Coronary artery (tissue), 2 donors: Measurements from ENCODE around the gene ANKRD18B.
A peak's percentile ranks its signal among the peaks of the same experiment; 100 is the strongest.
"Not testable (repeated sequence)": the region's sequence is repeated elsewhere in the genome, so short reads cannot be mapped to it uniquely, and the experiment has no call there.

Experiments used
- DNase-seq: peaks from one replicate; pipeline ENCODE4 v3.0.0-alpha.2; 2017; ENCODE audit warnings: low spot score
- H3K27ac ChIP-seq, 2 donors: fragments of 200-600 bp; sonication (generic); one replicate each; pipeline ENCODE4 v1.5.1; 2016 to 2019
- H3K4me3 ChIP-seq: fragments of 200-600 bp; sonication (generic); 2 replicates; pipeline ENCODE4 v1.5.1; 2016; ENCODE audit warnings: mild to moderate bottlenecking, moderate library complexity
- TF ChIP-seq, protein P1 (sequence below): fragments of 200-600 bp; sonication (generic); IDR thresholded peaks from one replicate; pipeline ENCODE4 v1.5.1; 2019; ENCODE audit warnings: antibody characterized with exemption

Gene ANKRD18B

DNA sequence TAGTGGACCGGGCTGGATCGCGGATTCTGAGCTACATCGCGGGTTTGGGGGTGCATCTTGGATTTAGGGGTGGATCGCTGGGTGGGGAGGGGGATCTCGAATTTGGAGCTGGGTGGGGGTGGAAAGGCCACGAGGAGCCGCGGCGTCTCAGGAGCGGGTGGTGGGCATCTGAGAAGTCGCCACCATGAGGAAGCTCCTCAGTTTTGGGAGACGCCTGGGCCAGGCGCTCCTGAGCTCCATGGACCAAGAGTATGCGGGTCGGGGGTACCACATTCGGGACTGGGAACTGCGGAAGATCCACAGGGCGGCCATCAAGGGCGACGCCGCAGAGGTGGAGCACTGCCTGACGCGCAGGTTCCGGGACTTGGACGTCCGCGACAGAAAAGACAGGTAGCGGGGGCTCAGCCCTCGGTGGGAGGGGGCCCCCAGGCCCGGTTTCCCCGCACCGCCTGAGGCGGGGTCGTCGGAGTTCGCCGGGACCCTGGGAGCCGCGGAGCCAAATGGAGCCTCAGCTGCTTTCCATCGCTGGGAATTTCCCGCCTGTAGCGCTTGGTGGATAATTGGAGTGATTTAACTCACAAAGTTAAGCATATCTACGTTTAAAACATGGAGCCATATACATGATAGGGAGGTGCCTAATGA, 376 bp downstream of the ANKRD18B start:
- TF ChIP-seq, protein P1, sequence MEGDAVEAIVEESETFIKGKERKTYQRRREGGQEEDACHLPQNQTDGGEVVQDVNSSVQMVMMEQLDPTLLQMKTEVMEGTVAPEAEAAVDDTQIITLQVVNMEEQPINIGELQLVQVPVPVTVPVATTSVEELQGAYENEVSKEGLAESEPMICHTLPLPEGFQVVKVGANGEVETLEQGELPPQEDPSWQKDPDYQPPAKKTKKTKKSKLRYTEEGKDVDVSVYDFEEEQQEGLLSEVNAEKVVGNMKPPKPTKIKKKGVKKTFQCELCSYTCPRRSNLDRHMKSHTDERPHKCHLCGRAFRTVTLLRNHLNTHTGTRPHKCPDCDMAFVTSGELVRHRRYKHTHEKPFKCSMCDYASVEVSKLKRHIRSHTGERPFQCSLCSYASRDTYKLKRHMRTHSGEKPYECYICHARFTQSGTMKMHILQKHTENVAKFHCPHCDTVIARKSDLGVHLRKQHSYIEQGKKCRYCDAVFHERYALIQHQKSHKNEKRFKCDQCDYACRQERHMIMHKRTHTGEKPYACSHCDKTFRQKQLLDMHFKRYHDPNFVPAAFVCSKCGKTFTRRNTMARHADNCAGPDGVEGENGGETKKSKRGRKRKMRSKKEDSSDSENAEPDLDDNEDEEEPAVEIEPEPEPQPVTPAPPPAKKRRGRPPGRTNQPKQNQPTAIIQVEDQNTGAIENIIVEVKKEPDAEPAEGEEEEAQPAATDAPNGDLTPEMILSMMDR, result no peak
- DNase-seq, result no peak
- no peak overlapping the region for H3K27ac ChIP-seq
- peak overlapping the region; percentile 64 for H3K4me3 ChIP-seq

DNA sequence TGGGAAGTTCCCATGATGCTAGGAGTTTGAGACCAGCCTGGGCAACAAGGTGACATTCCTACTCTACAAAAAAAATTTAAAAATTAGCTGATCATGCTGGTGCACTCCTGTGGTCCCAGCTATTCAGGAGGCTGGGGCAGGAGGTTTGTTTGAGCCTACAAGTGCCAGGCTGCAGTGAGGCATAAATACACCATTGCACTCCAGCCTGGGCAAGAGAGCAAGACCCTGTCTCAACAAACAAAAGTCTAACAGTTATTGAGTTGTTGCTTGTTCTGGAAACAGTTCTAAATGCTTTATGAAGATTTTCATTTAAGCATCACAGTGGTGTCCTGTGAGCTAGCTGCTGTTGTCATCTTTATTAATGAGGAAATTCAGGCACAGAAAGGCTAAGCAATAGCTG, 4.0 kb downstream of the ANKRD18B start:
- DNase-seq, result not testable (repeated sequence)

DNA sequence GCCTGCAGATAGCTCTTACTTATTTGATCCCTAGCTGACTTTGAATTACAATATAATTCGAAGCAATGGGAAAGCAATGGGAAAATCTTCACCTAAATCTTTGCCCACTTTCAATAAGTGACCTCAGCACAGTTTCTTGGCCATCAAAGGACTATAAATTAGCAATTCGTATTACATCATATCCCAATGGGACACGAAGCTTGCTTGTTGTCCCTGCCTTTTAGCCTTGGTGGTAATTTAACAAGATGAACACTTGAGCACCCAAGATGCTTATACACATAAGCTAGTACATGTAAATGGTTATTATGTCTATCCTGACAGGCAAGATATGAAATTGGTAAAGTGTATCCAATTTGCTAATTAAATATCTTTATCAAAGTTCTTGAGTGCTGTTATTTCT, 9.9 kb downstream of the ANKRD18B start:
- not testable (repeated sequence) for DNase-seq, H3K4me3 ChIP-seq, H3K27ac ChIP-seq

More for the DNA sequence above, 4.0 kb downstream of the ANKRD18B start:
- H3K27ac ChIP-seq, H3K4me3 ChIP-seq: not testable (repeated sequence)

DNA sequence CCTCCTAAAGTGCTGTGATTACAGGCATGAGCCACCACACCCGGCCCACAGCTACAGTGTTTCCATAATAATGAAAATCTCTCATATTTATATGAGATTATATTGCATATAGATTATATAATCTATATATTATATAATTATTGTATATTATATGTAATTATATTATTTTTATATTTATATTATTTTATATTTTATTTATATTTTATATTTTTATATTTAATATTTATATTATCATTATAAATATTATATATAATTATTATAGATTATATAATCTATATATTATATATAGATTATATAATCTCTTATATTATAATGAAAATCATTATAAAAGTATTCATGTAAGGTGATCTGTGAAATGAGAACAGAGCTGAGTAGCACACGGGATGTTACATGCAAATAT, 11.5 kb downstream of the ANKRD18B start:
- DNase-seq, result no peak
- H3K27ac ChIP-seq, result no peak overlapping the region
- TF ChIP-seq, protein P1, result no peak
- H3K4me3 ChIP-seq, result no peak overlapping the region

DNA sequence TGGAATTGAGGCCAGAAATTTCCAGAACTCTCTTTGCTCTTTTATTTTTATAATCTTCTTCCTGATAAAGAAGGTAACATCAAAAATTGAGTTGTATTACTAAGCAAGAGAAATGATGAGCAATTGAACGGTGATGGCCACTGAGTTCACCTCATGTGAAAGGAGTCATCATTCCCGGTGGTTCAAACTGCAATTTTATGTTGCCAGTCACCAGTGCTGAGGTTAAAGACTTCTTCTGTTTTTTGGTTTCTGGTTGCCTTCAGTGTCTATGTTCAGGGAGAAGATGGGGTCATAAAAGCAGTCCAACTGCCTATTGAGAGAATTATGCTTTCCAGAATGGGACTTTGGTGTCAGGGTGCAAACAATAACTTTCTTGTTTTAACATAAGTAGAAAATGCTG, 19.4 kb downstream of the ANKRD18B start:
- H3K4me3 ChIP-seq, H3K27ac ChIP-seq, DNase-seq: not testable (repeated sequence)

DNA sequence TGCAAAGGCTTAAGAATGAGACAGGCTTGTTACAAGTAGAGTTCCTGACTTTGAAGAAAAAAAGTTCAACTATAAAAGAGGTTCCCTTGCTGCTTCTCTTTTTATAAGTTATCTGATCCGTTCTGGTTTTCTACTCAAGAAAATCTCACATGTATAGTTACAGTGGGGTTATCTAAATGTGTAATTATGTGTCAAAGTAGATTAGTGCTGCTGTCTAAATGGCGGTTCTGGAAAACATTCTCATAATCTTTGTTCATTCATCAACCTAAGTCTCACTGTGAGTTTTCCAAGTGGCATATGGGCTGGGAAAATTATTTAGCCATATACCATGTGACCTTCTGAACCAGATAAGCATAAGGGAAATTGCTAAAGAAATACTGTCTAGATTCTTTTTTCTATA, 21.7 kb downstream of the ANKRD18B start:
- DNase-seq, result not testable (repeated sequence)

DNA sequence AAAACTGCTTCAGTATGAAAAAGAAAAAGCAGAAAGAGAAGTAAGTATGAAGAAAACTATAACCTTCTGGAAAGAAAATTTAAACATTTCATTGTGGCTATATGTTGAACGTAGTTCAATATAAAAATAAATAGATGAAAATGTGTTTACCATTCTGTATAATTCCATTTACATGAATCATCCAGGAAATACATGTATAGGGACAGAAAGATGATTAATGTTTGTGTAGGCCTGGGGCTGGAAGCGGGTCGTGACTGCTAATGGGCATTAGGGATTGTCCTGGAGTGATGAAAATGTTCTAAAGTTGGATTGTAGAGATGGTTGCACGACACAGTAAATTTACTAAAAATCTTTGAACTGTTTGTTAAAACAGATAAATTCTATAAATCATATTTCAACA, 24.8 kb downstream of the ANKRD18B start:
- DNase-seq, H3K4me3 ChIP-seq, H3K27ac ChIP-seq: not testable (repeated sequence)

More for the DNA sequence above, 21.7 kb downstream of the ANKRD18B start:
- H3K4me3 ChIP-seq, H3K27ac ChIP-seq: not testable (repeated sequence)

DNA sequence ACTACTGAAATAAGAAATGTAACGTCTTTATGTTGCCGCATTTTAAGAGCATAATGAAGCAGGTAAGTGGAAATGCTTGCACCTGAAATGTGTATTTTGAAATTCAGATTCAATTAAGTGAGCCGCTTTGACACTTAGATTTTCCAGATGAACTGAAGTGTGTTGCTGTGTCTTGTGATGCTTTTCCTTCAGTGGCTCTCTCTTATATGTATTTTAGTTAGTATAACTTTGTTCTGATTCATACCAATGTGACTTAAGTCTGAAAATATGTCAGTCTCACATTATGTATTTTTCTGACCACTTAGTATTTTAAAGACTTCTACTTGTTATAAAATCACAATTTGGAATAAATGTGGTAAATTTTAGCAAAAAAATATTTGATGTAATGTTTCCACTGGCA, 25.4 kb downstream of the ANKRD18B start:
- not testable (repeated sequence) for H3K4me3 ChIP-seq, DNase-seq, H3K27ac ChIP-seq

DNA sequence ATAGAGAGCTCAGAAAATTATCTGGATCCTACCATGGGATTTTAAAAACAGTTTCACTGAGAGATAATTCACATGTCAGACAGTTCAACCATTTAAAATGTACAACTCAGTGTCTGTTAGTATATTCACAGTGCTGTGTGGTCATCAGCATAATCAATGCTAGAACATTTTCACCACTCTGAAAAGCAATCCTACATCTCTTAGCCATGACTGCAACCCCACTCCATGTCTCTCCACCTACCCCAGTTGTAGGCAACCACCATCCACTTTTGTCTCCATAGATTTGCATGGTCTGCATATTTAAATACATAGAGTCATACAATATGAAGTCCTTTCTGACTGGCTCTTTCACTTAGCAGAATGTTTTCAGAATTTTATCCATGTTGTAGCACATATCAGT, 27.1 kb downstream of the ANKRD18B start:
- H3K4me3 ChIP-seq, DNase-seq, H3K27ac ChIP-seq: not testable (repeated sequence)

DNA sequence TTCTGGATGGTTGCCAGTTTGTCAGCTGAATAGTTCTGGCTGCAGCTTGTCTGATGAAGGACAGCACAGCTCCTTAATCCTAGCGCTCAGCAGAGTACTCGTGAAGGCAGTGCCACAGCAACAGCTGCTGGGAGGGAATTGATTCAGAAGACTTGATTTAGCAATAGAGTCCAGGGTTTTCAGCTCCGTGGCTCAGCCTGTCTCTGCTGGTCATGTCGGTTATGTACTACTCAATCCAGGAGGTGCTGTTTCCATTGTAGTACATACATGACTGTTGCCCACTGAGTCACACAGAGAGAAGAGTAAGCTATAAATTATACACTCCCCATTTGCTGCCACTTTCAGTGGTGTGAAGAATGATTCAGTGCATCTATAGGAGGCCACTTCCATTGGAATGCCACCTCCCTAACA, 28.3 kb downstream of the ANKRD18B start:
- DNase-seq, H3K27ac ChIP-seq, H3K4me3 ChIP-seq: not testable (repeated sequence)

DNA sequence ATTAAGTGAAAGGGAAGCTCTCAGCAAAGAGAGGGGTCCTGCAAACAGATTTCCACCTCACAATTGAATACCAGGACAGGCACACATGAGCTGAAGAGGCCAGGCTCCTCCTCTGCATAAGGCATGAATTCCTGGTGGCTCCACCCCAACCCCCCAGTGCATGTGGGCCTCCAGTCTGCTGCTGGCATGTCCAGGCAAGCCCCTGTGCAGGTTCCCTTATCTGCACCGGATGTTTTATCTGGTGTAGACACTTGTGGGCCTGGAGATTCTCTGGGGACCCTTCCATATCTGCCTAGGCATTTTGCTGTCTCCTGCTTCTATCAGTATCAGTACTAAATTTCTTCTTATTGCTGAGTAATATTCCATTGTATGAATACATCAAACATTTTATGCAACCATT, 36.2 kb downstream of the ANKRD18B start:
- DNase-seq, H3K27ac ChIP-seq, H3K4me3 ChIP-seq: not testable (repeated sequence)

DNA sequence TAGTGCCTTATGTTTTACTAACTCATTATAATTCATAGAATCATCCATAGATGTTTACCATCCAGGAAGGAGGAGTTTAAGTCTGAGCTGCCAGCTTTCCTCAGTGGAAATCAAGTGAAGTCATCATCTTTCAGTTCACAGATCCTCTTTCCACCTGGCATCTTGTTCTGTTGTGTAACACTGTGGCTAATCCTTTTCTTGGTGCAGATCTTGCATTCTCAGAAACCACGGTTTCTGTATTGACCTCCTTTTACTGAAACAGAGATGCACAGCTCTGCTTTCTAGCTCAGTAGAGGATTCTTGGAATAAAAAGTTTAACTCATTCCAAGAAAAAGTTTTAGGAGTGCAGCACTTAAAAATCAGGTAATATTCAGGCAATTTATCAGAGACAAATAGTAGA, 38.1 kb downstream of the ANKRD18B start:
- not testable (repeated sequence) for H3K27ac ChIP-seq, DNase-seq, H3K4me3 ChIP-seq

DNA sequence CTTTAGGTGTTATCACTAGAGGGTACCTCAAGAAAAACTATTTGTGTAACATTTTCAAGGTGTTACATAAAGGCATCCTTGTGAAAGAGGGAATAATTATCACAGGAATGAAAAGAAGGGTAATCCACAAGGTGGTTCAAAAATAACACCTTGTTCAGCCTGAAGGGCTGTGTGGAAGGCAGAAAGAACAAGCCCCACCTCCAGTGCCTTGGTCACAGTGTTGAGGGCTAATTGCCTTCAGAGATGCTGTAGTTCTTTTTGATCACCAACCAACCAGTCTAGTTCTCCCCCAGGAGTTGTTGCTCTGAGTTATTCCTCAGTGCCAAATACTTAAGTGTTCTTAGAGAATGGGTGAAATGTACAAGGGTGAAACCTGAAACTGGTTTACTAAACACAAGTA, 43.7 kb downstream of the ANKRD18B start:
- not testable (repeated sequence) for H3K4me3 ChIP-seq, DNase-seq, H3K27ac ChIP-seq

DNA sequence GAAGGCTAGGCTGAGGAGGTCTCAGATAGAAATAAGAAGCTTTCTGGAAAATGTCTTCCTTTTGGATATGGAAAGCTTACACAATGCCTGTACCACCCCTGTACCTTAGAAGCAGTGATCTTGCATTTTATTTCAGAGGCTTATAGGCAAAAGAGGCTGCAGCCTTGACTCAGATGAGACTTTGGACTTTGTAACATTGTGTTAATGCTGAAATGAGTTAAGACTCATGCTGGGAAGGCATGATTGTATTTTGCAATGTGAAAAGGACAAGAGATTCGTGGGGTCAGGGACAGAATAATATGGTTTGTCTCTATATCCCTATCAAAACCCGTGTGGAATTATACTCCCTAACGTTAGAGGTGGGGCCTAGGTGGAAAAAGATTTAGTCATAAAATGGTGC, 53.7 kb downstream of the ANKRD18B start:
- not testable (repeated sequence) for DNase-seq, H3K4me3 ChIP-seq, H3K27ac ChIP-seq

DNA sequence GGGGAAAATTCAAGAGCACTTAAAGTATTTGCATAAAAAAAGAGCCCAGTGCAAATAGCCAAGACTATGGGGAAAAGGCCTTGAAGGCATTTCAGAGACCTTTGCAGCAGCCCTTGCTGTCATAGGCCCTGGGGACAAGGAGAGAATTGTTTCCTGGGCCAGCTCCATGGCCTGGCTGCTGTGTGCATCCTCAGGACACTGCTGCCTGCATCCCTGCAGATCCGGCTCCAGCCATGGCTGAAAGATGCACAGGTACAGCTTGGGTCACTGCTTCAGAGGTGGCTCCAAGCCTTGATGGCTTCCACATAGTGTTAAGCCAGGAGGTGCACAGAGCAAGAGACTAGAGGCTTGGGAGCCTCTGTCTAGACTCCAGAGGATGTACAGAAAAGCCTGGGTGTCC, 55.9 kb downstream of the ANKRD18B start:
- H3K4me3 ChIP-seq, H3K27ac ChIP-seq, DNase-seq: not testable (repeated sequence)

DNA sequence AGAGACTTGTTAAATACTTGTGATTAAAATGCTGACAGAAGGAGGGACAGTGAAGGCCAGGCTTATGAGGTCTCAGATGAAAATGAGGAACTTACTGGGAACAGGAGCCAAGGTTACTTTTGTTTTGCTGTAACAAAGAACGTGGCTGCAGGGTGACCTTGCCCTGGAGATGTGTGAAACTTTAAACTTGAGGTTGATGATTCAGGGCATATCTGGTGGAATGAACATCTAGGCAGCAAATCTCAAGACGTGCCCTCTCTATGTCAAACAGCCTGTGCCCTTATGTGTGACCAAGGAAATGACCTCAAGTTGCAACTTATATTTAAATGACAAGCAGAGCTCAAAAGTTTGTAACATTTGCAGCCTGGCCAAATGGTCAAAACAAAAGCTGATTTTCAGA, 58.6 kb downstream of the ANKRD18B start:
- H3K27ac ChIP-seq, DNase-seq, H3K4me3 ChIP-seq: not testable (repeated sequence)

DNA sequence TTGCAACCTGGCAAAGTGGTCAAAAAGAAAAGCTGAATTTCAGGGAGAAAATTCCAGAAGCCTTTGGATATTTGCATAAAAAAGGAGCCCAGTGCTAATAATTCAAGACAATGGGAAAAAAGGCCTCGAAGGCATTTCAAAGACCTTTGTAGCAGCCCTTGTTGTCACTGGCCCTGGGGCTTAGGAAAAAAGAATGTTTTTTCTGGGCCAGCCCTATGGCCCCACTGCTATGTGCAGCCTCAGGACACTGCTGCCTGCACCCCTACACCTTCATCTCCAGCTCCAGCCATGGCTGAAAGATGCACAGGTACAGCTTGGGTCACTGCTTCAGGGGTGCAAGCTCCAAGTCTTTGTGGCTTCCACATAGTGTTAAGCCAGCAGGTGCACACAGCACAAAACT, 62.1 kb downstream of the ANKRD18B start:
- not testable (repeated sequence) for H3K27ac ChIP-seq, DNase-seq, H3K4me3 ChIP-seq

DNA sequence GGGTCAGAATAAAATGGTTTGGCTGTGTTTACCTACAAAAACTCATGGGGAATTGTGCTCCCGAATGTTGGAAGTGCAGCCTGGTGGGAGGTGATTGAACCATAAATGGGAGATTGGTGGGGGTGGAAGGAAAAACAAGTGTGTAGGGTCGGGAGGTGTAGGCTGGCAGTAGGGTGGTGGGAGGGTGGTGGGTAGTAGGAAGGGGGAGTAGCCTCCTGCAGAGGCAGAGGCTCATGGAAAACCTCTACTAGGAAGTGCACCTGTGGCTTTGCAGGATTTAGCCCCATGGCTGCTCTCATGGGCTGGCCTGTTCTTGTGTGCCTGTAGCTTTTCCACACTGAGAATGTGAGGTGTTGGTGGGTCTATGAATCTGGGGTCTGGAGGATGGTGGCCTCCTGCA, 63.7 kb downstream of the ANKRD18B start:
- not testable (repeated sequence) for DNase-seq, H3K4me3 ChIP-seq

More for the DNA sequence above, 63.7 kb downstream of the ANKRD18B start:
- not testable (repeated sequence) for H3K27ac ChIP-seq
